A204.1 (cell line): Measurements from ENCODE around the gene GABRR2.
A peak's percentile ranks its signal among the peaks of the same experiment; 100 is the strongest.

Source experiments
- FAIRE-seq: peaks from 2 replicates; lab custom pipeline; 2012; peaks lifted over from hg19 to GRCh38; lab: Jason Lieb, UNC

Gene GABRR2

GRCh38 chr6:89290401-89291155 lies 24.5 kb downstream of the GABRR2 start:
- no peak for FAIRE-seq

GRCh38 chr6:89289710-89290109 lies 25.4 kb downstream of the GABRR2 start:
- no peak for FAIRE-seq

- FAIRE-seq, result no peak
Observed at GRCh38 chr6:89287351-89288028, 27.6 kb downstream of the GABRR2 start.

- no peak for FAIRE-seq
Observed at GRCh38 chr6:89286516-89286915, 28.6 kb downstream of the GABRR2 start.

GRCh38 chr6:89284963-89285735 lies 29.9 kb downstream of the GABRR2 start:
- no peak for FAIRE-seq

- no peak for FAIRE-seq
Observed at GRCh38 chr6:89284081-89284480, 31.0 kb downstream of the GABRR2 start.

- no peak for FAIRE-seq
Observed at GRCh38 chr6:89282749-89283148, 32.4 kb downstream of the GABRR2 start.

- FAIRE-seq, result no peak
Observed at GRCh38 chr6:89281779-89282246, 33.3 kb downstream of the GABRR2 start.

GRCh38 chr6:89278956-89279355 lies 36.1 kb downstream of the GABRR2 start:
- FAIRE-seq, result no peak

GRCh38 chr6:89275900-89276299 lies 39.2 kb downstream of the GABRR2 start:
- peak; percentile 91 for FAIRE-seq

- no peak for FAIRE-seq
Observed at GRCh38 chr6:89273816-89274215, 41.3 kb downstream of the GABRR2 start.

- no peak for FAIRE-seq
Observed at GRCh38 chr6:89272596-89272995, 42.5 kb downstream of the GABRR2 start.

- FAIRE-seq, result no peak
Observed at GRCh38 chr6:89270951-89271721, 44.0 kb downstream of the GABRR2 start.

- no peak for FAIRE-seq
Observed at GRCh38 chr6:89269981-89270380, 45.1 kb downstream of the GABRR2 start.

GRCh38 chr6:89269252-89269651 lies 45.8 kb downstream of the GABRR2 start:
- no peak for FAIRE-seq

- no peak for FAIRE-seq
Observed at GRCh38 chr6:89268776-89269175, 46.3 kb downstream of the GABRR2 start.

- FAIRE-seq, result no peak
Observed at GRCh38 chr6:89267918-89268317, 47.2 kb downstream of the GABRR2 start.

GRCh38 chr6:89264296-89264695 lies 50.8 kb downstream of the GABRR2 start:
- no peak for FAIRE-seq

GRCh38 chr6:89260832-89261231 lies 54.3 kb downstream of the GABRR2 start:
- FAIRE-seq, result no peak

- no peak for FAIRE-seq
Observed at GRCh38 chr6:89260310-89260709, 54.8 kb downstream of the GABRR2 start.

- no peak for FAIRE-seq
Observed at GRCh38 chr6:89258912-89259311, 56.2 kb downstream of the GABRR2 start.

- no peak for FAIRE-seq
Observed at GRCh38 chr6:89257781-89258180, 57.3 kb downstream of the GABRR2 start.
